ENCODE measurements around the gene TMEM223. TPM values are rescaled to one million over a fixed set of nuclear protein-coding genes. Genes with fewer than 3 reads are reported as not detected.

The TMEM223 gene
- total and polyA plus RNA-seq, 9 of the 15 experiments (the other 6 are each of a cell fraction or from before 2014, with no cell fraction given) = 5.9 to 34.5 (median 19.6) TPM

DNA sequence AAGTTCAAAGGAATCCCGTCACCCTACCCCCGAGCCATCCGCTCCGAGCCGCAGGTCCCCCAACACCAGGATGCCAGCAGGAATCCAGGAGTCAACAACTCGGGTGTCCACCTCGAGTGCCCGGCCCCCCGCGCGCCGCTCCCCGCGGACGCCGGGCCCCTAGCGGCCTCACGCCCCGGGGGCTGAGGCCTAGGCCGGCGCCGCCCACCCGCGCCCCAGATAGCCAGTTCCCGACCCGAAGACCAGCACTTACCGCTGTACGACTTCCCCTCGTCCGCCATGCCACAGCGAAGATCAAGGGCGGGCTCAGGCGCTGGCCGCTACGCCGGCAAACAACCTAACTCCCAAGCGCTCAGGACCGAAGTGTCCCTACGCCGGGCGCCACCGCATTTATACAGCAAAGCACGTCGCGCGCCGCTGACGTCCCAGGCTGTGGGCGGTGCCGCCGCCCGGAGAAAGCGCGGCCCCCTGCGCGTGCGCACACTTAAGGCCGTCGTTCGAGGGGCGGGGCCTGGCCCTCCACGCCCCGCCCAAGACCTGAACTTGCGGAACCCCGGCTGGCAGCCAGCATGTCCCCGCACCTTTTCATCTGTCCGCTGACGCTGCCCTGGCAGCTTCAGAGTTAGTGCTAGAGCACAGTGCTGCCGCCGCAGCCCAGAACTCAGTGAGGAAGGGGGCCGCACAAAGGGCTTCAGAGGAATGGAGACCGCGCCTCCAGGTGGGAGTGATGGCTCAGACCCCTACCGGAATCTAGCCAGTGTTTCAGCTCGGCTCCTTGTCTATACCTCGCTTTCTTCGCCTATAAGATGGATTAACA, 13.5 kb upstream of the TMEM223 start, which contains the start of gene NXF1 (continued):
- no peak for TF ChIP-seq ATF2 (CRISPR knock-in tag; IDR thresholded peaks at IDR 0.05)
- TF ChIP-seq SAP30 (IDR thresholded peaks at IDR 0.05; ENCODE audit: borderline replicate concordance, insufficient read depth, low read depth, low read length, poor library complexity, severe bottlenecking) = no peak
- TF ChIP-seq CCNT2 (IDR thresholded peaks at IDR 0.05; ENCODE audit: borderline replicate concordance, extremely low read depth, insufficient read length, low read depth, low read length) = peak; percentile 97
- no peak for TF ChIP-seq KLF6 (CRISPR knock-in tag; IDR thresholded peaks at IDR 0.05; ENCODE audit: borderline replicate concordance)
- peak; percentile 60; the same call in 1 of the 2 replicates for TF ChIP-seq ZNF12 (CRISPR knock-in tag; IDR thresholded peaks at IDR 0.05)
- no peak; the same call in 1 of the 2 replicates for TF ChIP-seq ZHX1 (conservative IDR thresholded peaks at IDR 0.05; ENCODE audit: low read length)
- TF ChIP-seq POLR2G (IDR thresholded peaks at IDR 0.05; ENCODE audit: low read depth, low read length) = peak; percentile 100
- no peak for TF ChIP-seq ZNF124 (CRISPR knock-in tag; IDR thresholded peaks at IDR 0.05)
- peak; percentile 84 for TF ChIP-seq ATF7 (IDR thresholded peaks at IDR 0.05)
- peak; percentile 97 for TF ChIP-seq ATF6 (CRISPR knock-in tag; IDR thresholded peaks at IDR 0.05)
- TF ChIP-seq FOXM1 (IDR thresholded peaks at IDR 0.05; ENCODE audit: low read depth) = no peak
- TF ChIP-seq FOXM1 (CRISPR knock-in tag; IDR thresholded peaks at IDR 0.05; ENCODE audit: low read depth) = peak; percentile 87; the same call in 1 of the 2 replicates
- peak; percentile 99 for TF ChIP-seq TAF1 (IDR thresholded peaks at IDR 0.05; ENCODE audit: control insufficient read depth, extremely low read depth, insufficient read depth, low read length, severe bottlenecking)
- TF ChIP-seq, protein P1, sequence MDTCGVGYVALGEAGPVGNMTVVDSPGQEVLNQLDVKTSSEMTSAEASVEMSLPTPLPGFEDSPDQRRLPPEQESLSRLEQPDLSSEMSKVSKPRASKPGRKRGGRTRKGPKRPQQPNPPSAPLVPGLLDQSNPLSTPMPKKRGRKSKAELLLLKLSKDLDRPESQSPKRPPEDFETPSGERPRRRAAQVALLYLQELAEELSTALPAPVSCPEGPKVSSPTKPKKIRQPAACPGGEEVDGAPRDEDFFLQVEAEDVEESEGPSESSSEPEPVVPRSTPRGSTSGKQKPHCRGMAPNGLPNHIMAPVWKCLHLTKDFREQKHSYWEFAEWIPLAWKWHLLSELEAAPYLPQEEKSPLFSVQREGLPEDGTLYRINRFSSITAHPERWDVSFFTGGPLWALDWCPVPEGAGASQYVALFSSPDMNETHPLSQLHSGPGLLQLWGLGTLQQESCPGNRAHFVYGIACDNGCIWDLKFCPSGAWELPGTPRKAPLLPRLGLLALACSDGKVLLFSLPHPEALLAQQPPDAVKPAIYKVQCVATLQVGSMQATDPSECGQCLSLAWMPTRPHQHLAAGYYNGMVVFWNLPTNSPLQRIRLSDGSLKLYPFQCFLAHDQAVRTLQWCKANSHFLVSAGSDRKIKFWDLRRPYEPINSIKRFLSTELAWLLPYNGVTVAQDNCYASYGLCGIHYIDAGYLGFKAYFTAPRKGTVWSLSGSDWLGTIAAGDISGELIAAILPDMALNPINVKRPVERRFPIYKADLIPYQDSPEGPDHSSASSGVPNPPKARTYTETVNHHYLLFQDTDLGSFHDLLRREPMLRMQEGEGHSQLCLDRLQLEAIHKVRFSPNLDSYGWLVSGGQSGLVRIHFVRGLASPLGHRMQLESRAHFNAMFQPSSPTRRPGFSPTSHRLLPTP (IDR thresholded peaks at IDR 0.05; ENCODE audit: borderline replicate concordance, extremely low read depth, insufficient read length) = no peak
- TF ChIP-seq GATAD2B (IDR thresholded peaks at IDR 0.05; ENCODE audit: borderline replicate concordance) = peak; percentile 68; the same call in 1 of the 2 replicates

All from K562 (cell line).